ENCODE results near the gene SPEG. TPM values are rescaled to one million over a fixed set of nuclear protein-coding genes. Genes with fewer than 3 reads are reported as not detected.

SPEG gene
- total and polyA plus RNA-seq, 2 of the 13 experiments (the other 11 are each of a cell fraction or from before 2014, with no cell fraction given) = 0.18 to 0.24 TPM

DNA sequence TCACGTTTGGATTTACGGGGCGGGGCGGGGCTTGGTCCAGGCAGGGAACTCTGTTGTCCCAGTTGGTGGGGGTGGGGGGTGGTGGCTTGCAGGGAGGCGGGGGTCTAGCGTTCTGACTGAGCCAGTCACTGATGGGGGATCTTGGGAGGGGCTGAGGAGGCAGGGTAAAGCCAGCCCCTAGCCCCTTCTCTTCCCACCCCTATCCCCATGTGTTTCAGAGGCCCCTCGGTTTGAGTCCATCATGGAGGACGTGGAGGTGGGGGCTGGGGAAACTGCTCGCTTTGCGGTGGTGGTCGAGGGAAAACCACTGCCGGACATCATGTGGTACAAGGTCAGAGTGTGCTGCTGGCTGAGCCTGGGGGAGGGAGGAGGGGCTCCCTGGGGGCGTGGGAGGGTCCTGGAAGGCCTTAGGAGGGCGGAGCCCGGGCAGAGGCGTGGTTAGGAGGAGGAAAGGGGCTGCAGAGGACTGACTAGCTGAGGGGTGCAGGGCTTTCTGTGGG lies 42.1 kb downstream of the SPEG start:
- no peaks in the 10 kb centered on the region for H3K79me2 ChIP-seq (ENCODE audit: insufficient read depth, low read length)
- no peak overlapping the region for H3K27ac ChIP-seq (ENCODE audit: extremely low read length, insufficient read depth, low read length)
- H3K9ac ChIP-seq (ENCODE audit: insufficient read depth, low read depth, low read length) = no peak overlapping the region
- no TSS peak for BruUV-seq (replicated peaks)
- ChIA-PET CTCF (ENCODE audit: low intra/inter-chr PET ratio, low total read pairs) (interaction anchor here (1.3 to 3.8 kb wide), 5 partner anchors 33 to 213 kb away, joined by 3 to 39 read pairs (median 5); no protein-coding TSS in a partner anchor), POLR2A (no interaction called here)
- DNase-seq (ENCODE audit: low spot score) = no peak
- no peak overlapping the region for H3K4me2 ChIP-seq (ENCODE audit: low read depth, low read length)
- no peak overlapping the region for H2AFZ ChIP-seq (ENCODE audit: low read length)
- no peaks in the 10 kb centered on the region for H3K36me3 ChIP-seq (replicated peaks in 1 of 2; ENCODE audit: control insufficient read depth in 1 of 2, insufficient read depth in 2 of 2, low read length in 2 of 2)
- H3K9me3 ChIP-seq (ENCODE audit: low read length) = no peaks in the 10 kb centered on the region
- intact Hi-C loops (cut with micrococcal nuclease; ENCODE audit: unreplicated experiment) = loop anchor here (1.0 to 2.0 kb wide), 2 partner anchors 44 to 54 kb away; no protein-coding TSS in a partner anchor
- TF ChIP-seq SP2 (CRISPR knock-in tag; IDR thresholded peaks at IDR 0.05) (no peak), PATZ1 (CRISPR knock-in tag; IDR thresholded peaks at IDR 0.05) (0 out of 2 replicates have a peak, but pooled peaks have one; percentile 8)
- no peak for FAIRE-seq
- no peak overlapping the region for H3K4me3 ChIP-seq (replicated peaks in 1 of 3; ENCODE audit: insufficient read depth in 1 of 3, low read depth in 2 of 3, low read length in 3 of 3)
- peaks cover 19 to 82% of the 10 kb centered on the region in 2 experiments for H3K27me3 ChIP-seq (ENCODE audit: control insufficient read depth in 1 of 2, insufficient read depth in 2 of 2, low read length in 2 of 2)
- WGBS (ENCODE audit: low lambda C conversion rate) = 24% methylated on average over 14 of the region's 16 CpGs
- H3K4me1 ChIP-seq (ENCODE audit: insufficient read depth, low read length) = no peaks in the 10 kb centered on the region
- ATAC-seq = no peak
- in situ Hi-C loops (cut with HindIII; ENCODE audit: extremely low pct_ligation_motif_present, low pct_unique_long_range_greater_than_20kb) = loop anchor here (10.0 kb wide), 1 partner anchor 48 kb away; no protein-coding TSS in a partner anchor
- H4K20me1 ChIP-seq (ENCODE audit: insufficient read depth, low read length) = no peaks in the 10 kb centered on the region; the same call in 1 of the 2 replicates

- no peak for DNase-seq (ENCODE audit: low spot score)
- CTCF ChIA-PET (ENCODE audit: low intra/inter-chr PET ratio, low total read pairs) = interaction anchor here (1.6 to 3.8 kb wide), 3 partner anchors 51 to 212 kb away, joined by 3 to 39 read pairs (median 4); no protein-coding TSS in a partner anchor
Observed at GRCh38 chr2:219477179-219477578, 42.5 kb downstream of the SPEG start.

More at GRCh38 chr2:219477179-219477578, 42.5 kb downstream of the SPEG start:
- no peak overlapping the region for H3K4me3 ChIP-seq (replicated peaks in 1 of 3; ENCODE audit: insufficient read depth in 1 of 3, low read depth in 2 of 3, low read length in 3 of 3)
- H3K4me1 ChIP-seq (ENCODE audit: insufficient read depth, low read length) = no peaks in the 10 kb centered on the region
- intact Hi-C loops (cut with micrococcal nuclease; ENCODE audit: unreplicated experiment) = loop anchor here (2.0 kb wide), 1 partner anchor 44 kb away; no protein-coding TSS in a partner anchor
- peaks cover 20 to 84% of the 10 kb centered on the region in 2 experiments for H3K27me3 ChIP-seq (ENCODE audit: control insufficient read depth in 1 of 2, insufficient read depth in 2 of 2, low read length in 2 of 2)
- ATAC-seq = no peak
- H3K79me2 ChIP-seq (ENCODE audit: insufficient read depth, low read length) = no peaks in the 10 kb centered on the region
- WGBS (ENCODE audit: low lambda C conversion rate) = 34% methylated on average over 13 of the region's 13 CpGs
- no peak overlapping the region for H3K9ac ChIP-seq (ENCODE audit: insufficient read depth, low read depth, low read length)
- no peak overlapping the region for H3K4me2 ChIP-seq (ENCODE audit: low read depth, low read length)
- in situ Hi-C loops (cut with HindIII; ENCODE audit: extremely low pct_ligation_motif_present, low pct_unique_long_range_greater_than_20kb) = loop anchor here (10.0 kb wide), 1 partner anchor 48 kb away; no protein-coding TSS in a partner anchor
- H2AFZ ChIP-seq (ENCODE audit: low read length) = no peak overlapping the region
- FAIRE-seq = no peak
- no peaks in the 10 kb centered on the region for H3K36me3 ChIP-seq (replicated peaks in 1 of 2; ENCODE audit: control insufficient read depth in 1 of 2, insufficient read depth in 2 of 2, low read length in 2 of 2)
- no TSS peak for BruUV-seq (replicated peaks)
- no peaks in the 10 kb centered on the region for H3K9me3 ChIP-seq (ENCODE audit: low read length)
- peak; percentile 84 for TF ChIP-seq ZNF263 (CRISPR knock-in tag; IDR thresholded peaks at IDR 0.05)
- no peak for TF ChIP-seq MXD3 (CRISPR knock-in tag; IDR thresholded peaks at IDR 0.05)
- no peak overlapping the region for H3K27ac ChIP-seq (ENCODE audit: extremely low read length, insufficient read depth, low read length)
- no peaks in the 10 kb centered on the region; the same call in 1 of the 2 replicates for H4K20me1 ChIP-seq (ENCODE audit: insufficient read depth, low read length)
- POLR2A ChIA-PET = no interaction called here
